ENCODE data around the gene HMCN2. TPM values are rescaled to one million over a fixed set of nuclear protein-coding genes. Genes with fewer than 3 reads are reported as not detected.

Gene HMCN2
- total and polyA plus RNA-seq, 8 donors: 1.1 to 21.1 (median 5.0) TPM

- peaks cover 0 to 4% (median 0%) of the 10 kb centered on the region in 3 donors for H3K27me3 ChIP-seq
- H3K36me3 ChIP-seq: peaks cover 0 to 9% (median 0%) of the 10 kb centered on the region in 4 donors
- no peak overlapping the region for H3K27ac ChIP-seq
- intact Hi-C loops (cut with DNase I; ENCODE audit: low total_unique reads): no loop called here
- WGBS, 5 donors: 81 to 88% (median 86%) methylated on average over 17 to 28 of the region's 28 CpGs
- TF ChIP-seq EP300 (IDR thresholded peaks at IDR 0.05) (no peak), POLR2A (IDR thresholded peaks at IDR 0.05) (no peak)
- no peaks in the 10 kb centered on the region for H3K9me3 ChIP-seq
- no peaks in the 10 kb centered on the region for H3K4me1 ChIP-seq
- no peak for DNase-seq
- H3K4me3 ChIP-seq: no peak overlapping the region
These were observed 137.3 kb downstream of the HMCN2 start for GRCh38 chr9:130402645-130403440.

GRCh38 chr9:130405657-130406257, 140.2 kb downstream of the HMCN2 start:
- no peak for DNase-seq
- Histone ChIP-seq H3K36me3 (peaks cover 0 to 9% (median 0%) of the 10 kb centered on the region in 4 donors), H3K9me3 (no peaks in the 10 kb centered on the region), H3K4me1 (no peaks in the 10 kb centered on the region), H3K27me3 (no peaks in the 10 kb centered on the region), H3K4me3 (no peak overlapping the region), H3K27ac (no peak overlapping the region)
- intact Hi-C loops (cut with DNase I; ENCODE audit: low total_unique reads): no loop called here
- TF ChIP-seq POLR2AphosphoS5 (IDR thresholded peaks at IDR 0.05) (no peak), EP300 (IDR thresholded peaks at IDR 0.05) (no peak), POLR2A (IDR thresholded peaks at IDR 0.05) (no peak)
- TF ChIP-seq, protein P1, sequence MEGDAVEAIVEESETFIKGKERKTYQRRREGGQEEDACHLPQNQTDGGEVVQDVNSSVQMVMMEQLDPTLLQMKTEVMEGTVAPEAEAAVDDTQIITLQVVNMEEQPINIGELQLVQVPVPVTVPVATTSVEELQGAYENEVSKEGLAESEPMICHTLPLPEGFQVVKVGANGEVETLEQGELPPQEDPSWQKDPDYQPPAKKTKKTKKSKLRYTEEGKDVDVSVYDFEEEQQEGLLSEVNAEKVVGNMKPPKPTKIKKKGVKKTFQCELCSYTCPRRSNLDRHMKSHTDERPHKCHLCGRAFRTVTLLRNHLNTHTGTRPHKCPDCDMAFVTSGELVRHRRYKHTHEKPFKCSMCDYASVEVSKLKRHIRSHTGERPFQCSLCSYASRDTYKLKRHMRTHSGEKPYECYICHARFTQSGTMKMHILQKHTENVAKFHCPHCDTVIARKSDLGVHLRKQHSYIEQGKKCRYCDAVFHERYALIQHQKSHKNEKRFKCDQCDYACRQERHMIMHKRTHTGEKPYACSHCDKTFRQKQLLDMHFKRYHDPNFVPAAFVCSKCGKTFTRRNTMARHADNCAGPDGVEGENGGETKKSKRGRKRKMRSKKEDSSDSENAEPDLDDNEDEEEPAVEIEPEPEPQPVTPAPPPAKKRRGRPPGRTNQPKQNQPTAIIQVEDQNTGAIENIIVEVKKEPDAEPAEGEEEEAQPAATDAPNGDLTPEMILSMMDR (IDR thresholded peaks at IDR 0.05): no peak
- 78 to 98% (median 93%) methylated on average over 6 to 22 of the region's 22 CpGs for WGBS, 5 donors

DNA sequence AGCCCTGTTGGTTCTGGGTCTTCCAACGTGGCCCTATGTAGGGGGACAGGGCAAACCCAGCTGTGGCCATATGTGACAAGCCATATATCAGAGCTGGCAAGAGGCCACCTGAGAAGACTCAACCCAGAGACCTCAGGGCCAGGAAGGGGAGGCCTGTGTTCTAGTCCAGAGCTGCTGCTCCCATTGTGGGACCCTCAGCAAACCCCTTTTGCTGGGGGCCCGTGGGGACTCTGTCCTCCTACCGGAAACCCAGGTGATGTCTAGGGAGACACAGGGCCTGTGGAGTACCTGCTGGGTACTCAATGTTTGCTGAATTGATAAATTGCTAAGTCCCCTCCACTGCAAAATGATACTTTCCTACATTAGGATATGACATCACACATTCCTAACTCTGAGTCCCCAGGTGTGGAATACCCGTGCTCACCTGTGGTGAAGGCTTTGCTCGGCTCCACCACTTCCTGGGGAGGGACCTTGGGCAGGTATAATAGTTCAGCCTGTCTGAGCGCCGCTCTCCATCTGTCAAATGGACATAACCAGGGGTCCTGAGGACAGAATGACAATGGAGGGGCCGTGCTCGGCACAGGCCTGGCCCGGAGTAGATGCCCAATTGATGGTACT, 140.8 kb downstream of the HMCN2 start:
- DNase-seq: no peak
- TF ChIP-seq EP300 (IDR thresholded peaks at IDR 0.05) (no peak), POLR2A (IDR thresholded peaks at IDR 0.05) (no peak), POLR2AphosphoS5 (IDR thresholded peaks at IDR 0.05) (no peak)
- TF ChIP-seq, protein P1 (IDR thresholded peaks at IDR 0.05): no peak
- Histone ChIP-seq H3K4me1 (peaks cover 0 to 6% (median 0%) of the 10 kb centered on the region in 4 donors), H3K9me3 (no peaks in the 10 kb centered on the region), H3K27me3 (no peaks in the 10 kb centered on the region), H3K27ac (no peak overlapping the region), H3K36me3 (peaks cover 0 to 9% (median 0%) of the 10 kb centered on the region in 4 donors), H3K4me3 (no peak overlapping the region)
- 81 to 87% (median 84%) methylated on average over 9 to 10 of the region's 10 CpGs for WGBS, 5 donors
- intact Hi-C loops (cut with DNase I; ENCODE audit: low total_unique reads): no loop called here

GRCh38 chr9:130407916-130408663, 142.5 kb downstream of the HMCN2 start:
- no peak for TF ChIP-seq POLR2AphosphoS5 (IDR thresholded peaks at IDR 0.05)
- Histone ChIP-seq H3K36me3 (peaks cover 0 to 9% (median 0%) of the 10 kb centered on the region in 4 donors), H3K27me3 (no peaks in the 10 kb centered on the region), H3K4me1 (peaks cover 0 to 9% (median 0%) of the 10 kb centered on the region in 4 donors), H3K9me3 (no peaks in the 10 kb centered on the region), H3K27ac (no peak overlapping the region), H3K4me3 (no peak overlapping the region)
- intact Hi-C loops (cut with DNase I; ENCODE audit: low total_unique reads): no loop called here
- 75 to 82% (median 82%) methylated on average over 9 of the region's 9 CpGs for WGBS, 5 donors
- DNase-seq: no peak

- Histone ChIP-seq H3K9me3 (no peaks in the 10 kb centered on the region), H3K4me3 (no peak overlapping the region), H3K36me3 (peaks cover 0 to 9% (median 0%) of the 10 kb centered on the region in 4 donors), H3K27ac (no peak overlapping the region), H3K27me3 (no peaks in the 10 kb centered on the region), H3K4me1 (peaks cover 0 to 9% (median 0%) of the 10 kb centered on the region in 4 donors)
- intact Hi-C loops (cut with DNase I; ENCODE audit: low total_unique reads): no loop called here
- TF ChIP-seq, protein P1 (IDR thresholded peaks at IDR 0.05): no peak
- TF ChIP-seq POLR2AphosphoS5 (IDR thresholded peaks at IDR 0.05): no peak
- no peak for TF ChIP-seq POLR2A (IDR thresholded peaks at IDR 0.05)
- TF ChIP-seq EP300 (IDR thresholded peaks at IDR 0.05): no peak
- 80 to 90% (median 86%) methylated on average over 4 to 9 of the region's 9 CpGs for WGBS, 5 donors
- DNase-seq: no peak
These were observed 143.1 kb downstream of the HMCN2 start for GRCh38 chr9:130408669-130409068.

Measured in stomach (tissue), 9 donors.